GM21576 (cell line): Measurements from ENCODE around the gene SLC2A6.

ENCODE experiments used
- ATAC-seq: cut with Tn5 transposase; IDR thresholded peaks from one replicate; pipeline ENCODE4 v1.9.1; 2021; ENCODE audit warnings: mild to moderate bottlenecking, moderate library complexity; ENCODE audit not compliant: unreplicated experiment

Gene SLC2A6

DNA sequence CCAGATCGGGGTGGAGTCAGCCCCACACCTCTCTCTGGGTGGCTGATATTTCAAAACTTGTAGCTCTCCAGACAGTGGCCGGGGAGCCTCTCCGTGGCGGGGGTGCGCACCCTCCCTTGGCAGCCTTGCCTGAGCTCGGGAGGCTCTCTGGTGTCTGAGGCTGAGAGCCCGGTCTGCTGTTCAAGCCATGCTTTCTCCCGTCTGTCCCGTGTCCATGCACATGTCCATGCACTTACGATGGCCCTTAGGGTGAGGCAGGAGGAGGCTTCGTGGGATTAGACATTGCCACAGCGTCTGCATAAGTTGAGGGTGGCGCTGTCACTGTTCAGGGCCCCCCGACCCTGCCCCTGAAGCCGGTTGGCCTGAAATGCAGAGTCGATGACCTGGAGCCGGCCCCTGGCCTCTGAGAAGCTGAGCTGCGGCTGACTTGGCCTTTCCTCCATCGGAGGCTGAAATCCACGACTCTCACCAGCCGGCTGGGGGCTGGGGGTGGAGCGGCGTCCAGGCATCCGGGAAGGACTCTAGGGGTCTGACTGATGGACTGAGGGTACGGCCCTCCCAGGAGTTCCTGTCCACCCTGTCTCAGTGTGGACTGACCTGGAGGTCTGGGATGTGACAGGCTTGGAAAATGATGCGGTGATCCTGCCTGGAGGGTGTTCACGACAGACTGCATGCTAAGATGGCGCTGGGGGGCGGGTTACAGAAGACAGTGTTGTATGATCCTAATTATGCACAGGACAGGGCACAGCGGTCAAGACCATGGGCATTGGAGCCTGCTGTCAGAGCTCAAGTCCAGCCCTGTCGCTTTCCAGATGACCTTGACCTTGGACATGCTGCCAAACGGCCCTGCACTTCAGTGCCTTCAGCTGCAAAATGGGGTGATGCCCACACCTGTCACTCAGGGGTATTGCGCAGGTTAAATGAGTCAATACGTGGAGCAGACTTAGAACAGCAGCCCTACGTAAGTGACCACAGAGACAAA lies 18.3 kb upstream of the SLC2A6 start:
- no peak for ATAC-seq

DNA sequence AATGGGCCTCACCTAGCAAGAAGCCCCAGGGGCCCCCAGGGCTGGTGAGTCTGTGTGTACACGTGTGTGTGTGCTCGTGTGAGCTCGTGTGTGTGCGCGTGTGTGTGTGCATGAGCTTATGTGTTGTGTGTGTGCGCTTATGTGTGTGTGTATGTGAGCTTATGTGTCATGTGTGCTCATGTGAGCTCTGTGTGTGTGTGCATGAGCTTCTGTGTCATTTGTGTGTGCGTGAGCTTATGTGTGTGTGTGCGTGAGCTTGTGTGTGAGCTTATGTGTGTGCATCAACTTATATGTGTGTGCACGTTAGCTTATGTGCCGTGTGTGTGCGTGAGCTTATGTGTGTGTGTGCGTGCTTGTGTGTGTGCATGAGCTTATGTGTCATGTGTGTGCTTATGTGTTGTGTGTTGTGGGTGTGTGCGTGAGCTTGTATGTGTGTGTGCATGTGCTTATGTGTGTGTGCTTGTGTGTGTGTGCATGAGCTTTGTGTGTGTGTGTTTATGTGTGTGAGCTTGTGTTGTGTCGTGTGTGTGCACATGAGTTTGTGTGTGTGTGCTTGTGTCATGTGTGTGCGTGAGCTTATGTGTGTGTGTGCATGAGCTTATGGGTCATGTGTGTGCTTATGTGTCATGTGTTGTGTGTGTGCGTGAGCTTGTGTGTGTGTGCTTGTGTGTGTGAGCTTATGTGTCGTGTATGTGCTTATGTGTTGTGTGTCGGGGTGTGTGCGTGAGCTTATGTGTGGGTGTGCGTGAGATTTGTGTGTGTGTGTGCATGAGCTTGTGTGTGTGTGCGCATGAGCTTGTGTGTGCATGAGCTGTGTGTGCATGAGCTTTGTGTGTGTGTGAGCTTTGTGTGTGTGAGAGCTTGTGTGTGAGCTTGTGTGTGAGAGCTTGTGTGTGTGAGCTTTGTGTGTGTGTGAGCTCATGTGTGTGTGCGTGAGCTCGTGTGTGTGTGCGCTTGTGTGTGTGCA lies 16.7 kb upstream of the SLC2A6 start:
- ATAC-seq, result no peak

DNA sequence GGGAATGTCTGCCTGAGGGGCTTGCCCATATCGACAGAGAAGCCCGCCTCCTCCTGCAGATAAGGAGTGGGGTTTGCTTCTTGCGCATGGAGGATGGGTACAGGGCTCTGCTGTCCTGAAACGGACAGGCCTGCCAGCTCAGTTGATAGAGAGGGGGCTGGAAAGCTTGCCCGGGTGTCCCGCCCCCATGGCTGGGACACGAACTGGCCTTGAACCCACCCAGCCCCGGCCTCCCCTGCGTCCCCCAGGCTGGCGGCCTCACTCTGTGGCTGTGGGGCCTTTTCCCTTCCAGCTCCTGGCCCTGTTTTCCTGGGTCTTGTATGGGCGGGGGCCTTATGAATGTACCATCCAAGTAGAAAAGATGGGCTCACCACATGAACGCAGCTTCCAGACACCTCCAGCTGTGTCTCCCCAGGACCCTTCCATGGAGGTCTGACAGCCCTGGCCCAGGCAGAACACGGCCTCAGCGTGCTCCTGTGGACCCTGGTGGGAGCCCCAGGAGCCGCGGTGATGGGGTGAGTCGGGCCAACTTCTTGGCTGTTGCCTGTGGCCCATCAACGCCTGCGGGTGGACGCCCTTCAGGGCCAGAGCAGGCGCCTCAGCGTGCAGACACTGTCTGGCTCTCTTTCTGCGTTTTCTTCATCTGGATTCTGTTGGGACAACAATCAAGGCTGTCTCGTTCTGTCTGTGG lies 15.9 kb upstream of the SLC2A6 start:
- ATAC-seq, result no peak

DNA sequence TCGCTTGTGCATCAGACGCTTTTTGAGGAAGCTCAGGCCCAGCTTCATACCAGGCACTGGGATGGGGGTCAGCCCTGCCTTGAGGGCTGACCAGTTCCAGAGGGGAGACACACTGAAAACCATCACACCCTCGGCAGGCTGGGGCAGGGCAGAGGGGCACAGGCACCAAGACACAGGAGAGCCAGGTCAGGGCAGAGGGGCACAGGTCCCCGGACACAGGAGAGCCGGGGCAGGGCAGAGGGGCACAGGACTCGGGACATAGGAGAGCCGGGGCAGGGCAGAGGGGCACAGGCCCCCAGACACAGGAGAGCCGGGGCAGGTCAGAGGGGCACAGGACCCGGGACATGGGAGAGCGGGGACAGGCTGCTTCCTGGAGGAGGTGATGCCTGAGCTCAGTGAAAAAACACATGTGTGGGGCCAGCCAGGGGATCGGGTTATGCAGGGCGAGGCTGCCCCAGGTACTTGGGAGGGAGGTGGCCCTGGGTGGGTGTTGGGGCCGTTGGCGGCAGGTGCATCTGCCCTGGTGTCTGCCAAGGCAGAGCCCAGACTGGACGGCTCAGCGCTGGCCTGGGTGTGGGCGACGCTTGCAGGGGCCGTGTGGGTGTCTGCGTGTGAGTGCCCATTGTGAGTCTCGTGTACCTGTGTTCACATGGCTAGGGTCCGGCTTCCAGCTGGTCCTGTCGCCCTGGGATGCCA lies 15.1 kb upstream of the SLC2A6 start:
- ATAC-seq, result no peak

DNA sequence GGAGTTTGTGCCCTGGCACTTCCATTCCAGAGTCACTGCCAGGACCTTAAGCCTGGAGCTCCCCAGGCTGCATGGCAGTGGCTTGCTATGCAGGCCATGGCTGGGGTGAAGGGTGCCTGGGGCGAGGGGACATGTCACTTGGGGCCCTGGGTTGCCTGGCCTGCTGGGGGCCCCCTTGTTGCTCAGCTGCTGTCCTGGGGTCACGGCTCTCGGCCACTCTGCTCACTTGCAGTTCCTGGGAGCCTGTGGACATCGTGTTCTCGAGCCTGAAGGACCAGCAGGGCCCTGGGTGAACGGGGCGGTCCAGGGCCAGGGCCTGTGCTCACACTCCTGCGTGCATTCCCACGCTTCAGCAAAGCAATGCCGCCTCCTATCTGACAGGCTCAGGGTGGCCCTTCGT lies 14.5 kb upstream of the SLC2A6 start:
- no peak for ATAC-seq

DNA sequence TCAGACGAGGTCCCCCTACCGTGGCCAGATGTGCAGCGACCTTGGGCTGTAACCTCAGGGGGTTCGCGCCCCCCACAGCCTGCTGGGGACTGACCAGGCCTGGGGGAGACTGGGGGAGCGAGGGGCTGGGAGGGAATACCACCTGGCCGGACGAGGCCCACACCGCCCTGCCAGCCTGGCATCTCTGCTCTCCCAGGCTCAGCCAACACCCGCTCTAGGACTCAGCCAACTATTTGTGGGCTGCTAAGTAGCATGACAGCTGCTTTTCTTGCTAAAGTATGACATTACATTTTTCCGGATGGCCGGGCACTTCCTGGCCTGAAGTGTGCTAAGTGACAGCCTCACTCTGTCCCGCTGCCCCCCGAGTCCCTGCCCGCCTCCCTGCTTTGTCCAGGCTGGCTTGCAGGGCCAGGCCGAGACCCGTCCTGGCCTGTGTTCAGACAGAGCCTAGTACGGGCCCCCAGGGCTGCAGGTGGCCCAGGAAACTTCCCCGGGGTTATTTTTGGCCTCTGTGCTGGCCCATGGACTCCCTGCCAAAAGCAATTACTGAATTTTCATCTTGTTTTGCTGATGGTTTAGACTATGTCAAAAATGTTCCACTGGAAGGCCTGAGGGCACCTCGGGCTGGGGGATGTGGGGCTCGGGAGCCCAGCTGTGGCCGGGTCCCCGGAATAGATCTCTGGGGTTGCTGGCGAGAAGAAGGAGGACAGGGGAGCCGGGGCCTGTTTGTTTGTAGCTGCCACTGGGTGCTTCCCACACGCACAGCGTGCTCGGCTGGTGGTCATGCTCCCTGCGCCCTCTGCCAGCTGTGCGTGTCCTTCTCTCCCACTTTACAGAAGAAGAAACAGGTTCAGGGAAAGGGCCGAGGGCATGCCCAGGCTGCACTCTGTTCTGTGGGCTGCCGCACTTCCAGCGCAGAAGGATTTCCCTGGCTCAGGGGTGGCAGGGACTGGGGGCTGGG lies 13.4 kb upstream of the SLC2A6 start:
- ATAC-seq, result no peak

DNA sequence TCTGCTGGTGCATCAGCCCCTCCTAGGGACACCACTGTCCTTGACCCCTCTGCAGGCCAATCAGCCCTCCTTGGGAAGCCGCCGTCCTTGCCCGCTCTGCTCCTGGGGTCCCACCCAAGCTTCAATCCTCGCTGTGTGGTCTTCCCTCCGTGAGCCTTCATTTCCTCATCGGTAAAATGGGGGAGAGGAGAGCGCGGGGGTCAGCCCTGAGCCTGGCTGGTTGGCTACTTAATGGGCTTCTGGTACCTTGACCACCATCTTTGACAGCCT lies 12.7 kb upstream of the SLC2A6 start:
- no peak for ATAC-seq

DNA sequence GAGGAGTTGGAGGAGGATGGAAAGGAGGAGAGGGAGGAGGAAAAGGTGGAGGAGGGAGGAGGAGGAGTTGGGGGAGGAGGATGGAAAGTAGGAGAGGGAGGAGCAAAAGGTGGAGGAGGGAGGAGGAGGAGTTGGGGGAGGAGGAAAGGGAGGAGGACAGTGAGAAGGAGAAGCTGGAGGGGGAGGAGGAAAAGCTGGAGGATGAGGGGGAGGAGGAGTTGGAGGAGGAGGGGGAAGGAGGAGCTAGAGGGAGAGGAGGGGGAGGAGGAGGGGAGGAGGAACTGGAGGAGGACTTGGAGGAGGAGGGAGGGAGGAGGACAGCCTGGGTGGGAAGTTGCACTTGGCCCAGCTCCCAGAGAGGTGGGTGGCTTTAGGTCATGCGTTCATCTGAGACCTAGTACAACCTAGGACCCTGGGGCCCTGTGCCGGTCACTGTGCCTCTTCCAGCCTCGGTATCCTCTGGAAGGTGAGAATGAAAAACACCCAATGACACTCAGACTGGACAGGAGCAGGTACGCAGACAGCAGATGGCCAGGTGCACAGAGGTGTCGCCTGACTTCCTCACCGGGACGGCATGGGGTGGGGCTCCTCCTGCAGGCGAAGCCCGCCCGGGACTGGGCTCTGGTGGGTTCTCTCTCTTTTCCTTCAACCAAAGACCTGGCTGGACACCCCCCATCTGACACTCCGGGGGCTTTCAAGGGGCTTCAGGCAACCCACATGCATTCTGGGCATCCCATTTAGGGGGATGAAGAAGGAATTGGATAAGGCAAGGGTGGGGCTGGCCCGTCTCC lies 12.2 kb upstream of the SLC2A6 start:
- ATAC-seq, result no peak

DNA sequence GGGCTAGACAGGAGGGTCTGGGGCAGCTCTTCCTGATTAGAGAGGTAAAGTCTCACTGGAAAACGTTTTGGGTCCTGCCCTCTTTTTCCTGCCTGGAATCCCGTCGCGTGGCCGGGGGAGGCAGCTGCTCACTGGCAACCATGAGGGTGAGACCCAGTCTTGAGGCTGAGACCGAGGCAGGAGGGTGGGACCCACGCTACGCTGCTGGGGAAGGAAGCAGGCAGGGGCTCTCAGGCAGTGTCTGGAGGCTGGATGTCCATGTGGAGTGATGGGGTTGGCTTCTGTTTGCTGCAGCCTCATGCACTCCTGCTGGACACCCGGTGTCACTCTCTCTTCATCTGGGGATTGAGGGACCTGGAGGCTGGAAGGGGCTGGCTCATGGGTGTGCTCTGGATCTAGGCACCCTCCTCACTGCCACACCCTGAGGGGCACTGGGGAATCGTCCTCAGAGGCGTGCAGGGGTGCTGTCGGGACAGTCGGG lies 11.3 kb upstream of the SLC2A6 start:
- ATAC-seq, result no peak

DNA sequence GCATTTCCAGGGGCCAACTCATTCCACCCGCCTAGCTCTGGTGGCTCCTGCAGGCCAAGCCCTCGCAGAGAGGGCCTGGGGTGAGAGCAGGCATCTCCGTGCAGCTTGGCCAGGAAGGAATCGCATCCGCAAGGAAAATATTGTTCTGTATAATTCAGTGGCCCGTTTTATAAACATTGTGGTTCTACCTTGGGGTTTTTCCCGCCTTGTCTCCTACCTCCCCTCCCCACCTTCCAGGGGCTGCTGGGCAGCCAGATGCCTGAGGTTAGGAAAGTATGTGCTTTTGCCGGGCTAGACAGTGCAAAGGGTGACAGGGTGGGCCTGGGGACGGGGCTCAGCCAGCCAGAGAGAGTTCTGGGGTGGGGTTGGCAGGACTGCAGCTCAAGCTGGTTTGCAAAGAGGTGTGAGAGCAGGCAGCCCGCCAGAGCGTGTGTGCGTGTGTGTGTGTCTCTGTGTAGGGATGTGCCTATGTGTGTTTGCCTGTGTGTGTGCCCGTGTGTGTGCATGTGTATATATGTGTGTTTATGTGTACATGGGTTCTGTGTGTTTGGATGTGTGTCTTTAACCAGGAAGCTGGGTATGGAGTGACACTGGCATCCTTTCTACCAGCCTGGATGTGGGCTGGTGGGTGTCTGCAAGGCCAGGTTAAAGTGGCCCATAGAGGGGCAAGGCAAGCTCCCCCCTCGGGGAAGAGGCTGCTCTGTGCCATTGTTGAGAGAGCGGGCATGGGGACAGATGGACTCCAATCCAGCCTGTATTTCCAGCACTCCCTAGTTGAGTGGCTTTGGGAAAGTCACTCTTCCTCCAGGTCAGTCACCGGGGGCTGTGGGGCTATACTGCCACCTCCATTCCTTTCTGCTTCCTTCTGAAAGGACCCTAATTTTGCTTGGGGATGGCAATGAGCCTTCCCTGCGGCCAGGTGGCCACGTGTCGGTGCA lies 10.6 kb upstream of the SLC2A6 start:
- ATAC-seq, result no peak

DNA sequence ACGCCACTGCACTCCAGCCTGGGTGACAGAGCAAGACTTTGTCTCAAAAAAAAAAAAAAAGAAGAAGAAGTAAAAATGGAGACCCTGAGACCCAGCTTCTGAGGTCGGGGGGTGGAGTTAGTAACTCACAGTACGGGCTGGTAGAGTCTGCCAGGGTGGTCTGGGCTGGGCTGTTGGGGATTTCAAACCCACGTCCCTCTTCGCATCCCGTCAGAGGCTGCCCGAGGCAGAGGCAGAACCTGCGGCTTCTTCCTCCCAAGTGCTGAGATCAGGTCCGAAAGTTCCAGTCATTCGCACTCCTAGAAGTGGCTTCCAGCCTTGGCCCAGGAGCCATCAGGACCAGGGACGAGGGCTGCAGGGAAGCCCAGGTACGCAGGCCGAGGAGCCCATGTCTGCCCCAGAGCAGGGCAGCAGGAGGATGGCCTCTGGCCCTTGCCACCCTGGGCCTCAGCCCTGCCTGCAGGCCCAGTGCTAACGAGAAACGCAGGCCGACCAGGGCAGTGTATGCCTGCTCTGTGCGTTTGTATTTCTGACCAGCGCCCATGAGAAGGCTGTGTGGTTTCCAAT lies 9.9 kb upstream of the SLC2A6 start:
- ATAC-seq, result no peak

DNA sequence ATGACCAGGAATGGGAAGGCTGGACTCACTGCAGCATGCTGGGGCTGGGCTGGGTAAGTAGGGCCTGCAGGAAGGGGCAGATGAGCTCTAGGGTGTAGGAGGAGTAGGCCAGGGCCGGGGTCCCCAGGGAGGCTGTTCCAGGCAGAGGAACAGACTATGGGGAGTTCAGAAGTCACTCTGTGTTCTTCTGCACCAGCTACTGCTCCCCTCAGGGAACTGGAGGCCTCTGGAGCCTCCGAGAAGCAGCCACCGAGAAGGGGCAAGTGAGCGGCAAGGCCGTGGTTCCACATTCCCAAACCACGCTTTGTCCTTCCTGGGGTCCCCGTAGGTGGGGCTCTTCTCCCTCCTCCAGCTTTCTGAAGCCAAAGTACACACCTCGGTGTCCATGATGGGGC lies 8.4 kb upstream of the SLC2A6 start:
- ATAC-seq, result no peak

DNA sequence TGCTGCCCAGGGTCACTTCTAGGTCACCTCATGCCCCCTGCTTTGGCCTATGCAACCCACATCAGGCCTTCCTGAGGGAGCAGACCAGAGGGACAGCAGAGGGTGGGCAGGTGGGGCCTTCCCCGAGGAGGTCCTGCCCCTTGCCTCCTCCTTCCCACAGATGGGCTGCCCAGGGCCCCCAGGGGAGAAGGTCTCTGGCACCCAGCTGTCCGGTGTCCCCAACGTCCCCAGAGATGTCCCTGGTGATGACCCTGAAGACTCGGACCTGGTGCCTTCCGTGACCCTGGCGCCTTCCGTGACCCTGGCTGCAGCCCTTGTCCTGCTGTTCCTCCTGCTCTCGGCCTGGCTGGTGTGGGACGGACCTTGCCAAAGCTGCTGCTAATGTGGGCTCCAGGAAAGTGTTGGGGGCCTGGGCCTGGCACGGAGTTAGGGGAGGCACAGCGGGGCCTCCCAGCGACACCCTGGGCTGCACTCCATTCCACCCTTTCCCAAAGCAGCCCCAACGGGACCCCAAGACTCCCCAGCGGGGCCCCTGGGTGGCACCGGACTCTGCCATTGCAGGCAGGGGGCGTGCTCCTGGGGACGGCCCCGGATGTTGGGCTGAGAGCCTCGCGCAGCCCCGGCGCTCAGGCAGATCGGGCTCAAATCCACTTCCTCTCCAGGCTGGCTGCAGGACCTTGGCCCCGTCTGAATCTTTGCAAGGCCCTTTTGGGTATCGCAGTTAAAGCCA lies 6.8 kb upstream of the SLC2A6 start:
- ATAC-seq, result no peak

DNA sequence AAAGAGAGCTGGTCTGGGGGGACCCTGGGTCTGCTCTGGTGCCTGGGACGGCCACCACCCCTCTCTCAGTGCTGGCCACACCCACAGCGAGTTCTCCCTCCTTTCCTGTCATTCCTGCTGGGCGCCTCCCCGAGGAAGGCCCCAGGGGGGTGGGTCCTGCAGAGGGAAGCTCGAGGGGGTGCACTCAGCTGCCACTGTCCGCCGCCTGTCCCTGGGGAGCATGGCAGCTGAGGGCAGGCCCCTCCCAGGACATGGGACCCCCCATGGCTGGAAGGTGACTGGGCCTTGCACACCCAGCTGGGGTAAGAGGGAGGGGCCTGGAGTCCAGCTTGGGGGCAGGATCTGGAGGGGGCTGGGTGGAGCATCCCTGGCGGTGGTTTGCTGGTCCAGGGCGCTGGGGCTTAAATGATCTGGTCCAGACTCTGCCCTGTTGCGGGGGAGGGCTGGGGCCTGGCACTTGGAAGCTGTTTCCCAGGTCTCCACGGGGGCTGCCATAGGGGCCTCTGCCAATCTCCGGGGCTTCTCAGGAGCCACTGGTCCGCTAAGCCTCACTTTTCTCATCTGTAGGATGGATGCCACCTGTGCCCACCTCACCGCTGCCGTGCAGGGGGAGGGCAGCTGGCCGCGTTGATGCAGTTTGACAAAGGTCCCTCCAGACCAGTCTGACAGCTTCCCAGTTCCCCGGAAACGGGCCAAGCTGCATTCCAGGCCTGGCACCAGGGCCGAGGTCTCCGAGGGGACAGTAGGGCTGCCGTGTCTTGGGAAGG lies 6.0 kb upstream of the SLC2A6 start:
- ATAC-seq, result no peak

DNA sequence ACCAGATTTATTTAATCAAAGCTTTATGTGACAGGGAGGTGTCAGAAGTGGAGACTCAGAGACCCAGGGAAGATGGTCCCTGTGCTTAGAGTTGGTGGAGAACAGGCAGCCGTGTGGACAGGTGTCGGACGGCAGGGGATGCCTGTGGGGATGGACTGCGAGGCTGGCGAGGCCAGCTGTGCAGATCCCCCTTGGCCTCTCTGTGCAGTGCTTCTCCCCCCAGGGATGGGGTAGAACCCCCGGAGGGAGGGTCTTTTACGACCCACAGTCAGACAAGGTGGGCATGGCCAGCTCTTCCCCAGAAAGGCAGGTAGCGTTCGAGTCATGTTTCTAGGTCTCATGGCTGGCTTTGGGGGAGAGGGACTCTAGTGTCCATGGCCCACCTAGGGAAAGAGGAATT lies 4.7 kb upstream of the SLC2A6 start:
- no peak for ATAC-seq
